ENCODE results near the gene SRSF6. TPM values are rescaled to one million over a fixed set of nuclear protein-coding genes. Genes with fewer than 3 reads are reported as not detected.

The SRSF6 gene
- polyA plus RNA-seq, 2 donors, result 68.9 to 106 TPM

DNA sequence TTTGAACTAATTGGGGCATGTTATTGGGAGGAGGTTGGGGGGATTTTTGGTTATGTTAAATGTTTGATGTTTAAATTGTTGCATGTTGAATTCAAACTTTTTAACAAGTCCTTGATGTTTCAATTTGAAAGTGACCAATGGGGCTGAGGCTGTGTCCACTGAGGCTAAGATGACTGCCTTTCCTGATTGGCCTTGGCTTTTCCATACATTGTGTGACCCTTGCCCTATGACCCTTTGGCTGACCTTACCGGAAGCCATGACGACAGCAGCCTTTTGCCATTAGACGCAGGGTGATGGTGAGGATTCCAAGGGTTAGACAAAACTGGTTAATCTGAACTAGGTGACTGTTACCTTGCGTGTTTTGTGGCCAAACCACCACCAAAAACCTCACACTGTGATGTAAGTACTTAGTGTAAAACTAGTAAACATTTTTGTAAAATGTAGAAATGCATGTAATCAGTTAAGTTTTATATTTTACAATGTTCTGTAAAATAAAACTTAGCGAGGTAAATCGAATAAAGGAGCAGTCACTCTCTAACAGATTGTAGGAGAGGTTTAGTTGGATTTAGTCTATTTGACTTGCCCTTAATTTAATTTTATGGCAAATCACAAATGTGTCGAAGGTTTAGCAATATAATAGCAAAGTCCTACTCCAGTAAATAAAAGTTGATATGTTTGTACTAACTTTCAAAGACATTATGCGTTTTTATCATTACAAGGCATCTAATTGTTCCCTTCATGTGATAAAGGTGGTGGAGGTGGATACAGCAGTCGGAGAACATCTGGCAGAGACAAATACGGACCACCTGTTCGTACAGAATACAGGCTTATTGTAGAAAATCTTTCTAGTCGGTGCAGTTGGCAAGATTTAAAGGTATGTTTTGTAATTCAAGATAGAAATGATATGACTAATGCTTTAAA lies 1.6 kb downstream of the SRSF6 start:
- peaks cover 0 to 3% of the 10 kb centered on the region in 2 donors for H3K4me1 ChIP-seq (ENCODE audit: control insufficient read depth in 2 of 2, insufficient read depth in 2 of 2, low read length in 1 of 2)
- H3K9me3 ChIP-seq (ENCODE audit: control insufficient read depth in 2 of 2, insufficient read depth in 1 of 2, low read depth in 1 of 2, low read length in 1 of 2), result peaks cover 0 to 4% of the 10 kb centered on the region in 2 donors
- H3K36me3 ChIP-seq (ENCODE audit: control insufficient read depth in 2 of 2, insufficient read depth in 2 of 2, low read length in 1 of 2), result peaks cover 0 to 15% of the 10 kb centered on the region in 2 donors
- WGBS, 2 donors, result 51 to 53% methylated on average over 12 of the region's 12 CpGs
- peak overlapping the region; percentile 20 to 67 for H3K4me3 ChIP-seq (ENCODE audit: low read depth in 1 of 2, low read length in 2 of 2)
- H3K27ac ChIP-seq (ENCODE audit: low read depth in 2 of 2, low read length in 1 of 2), result peak overlapping the region in 1 of 2 donors; percentile 24
- no peaks in the 10 kb centered on the region for H3K27me3 ChIP-seq (ENCODE audit: control insufficient read depth in 1 of 2, insufficient read depth in 2 of 2, low read length in 2 of 2)

DNA sequence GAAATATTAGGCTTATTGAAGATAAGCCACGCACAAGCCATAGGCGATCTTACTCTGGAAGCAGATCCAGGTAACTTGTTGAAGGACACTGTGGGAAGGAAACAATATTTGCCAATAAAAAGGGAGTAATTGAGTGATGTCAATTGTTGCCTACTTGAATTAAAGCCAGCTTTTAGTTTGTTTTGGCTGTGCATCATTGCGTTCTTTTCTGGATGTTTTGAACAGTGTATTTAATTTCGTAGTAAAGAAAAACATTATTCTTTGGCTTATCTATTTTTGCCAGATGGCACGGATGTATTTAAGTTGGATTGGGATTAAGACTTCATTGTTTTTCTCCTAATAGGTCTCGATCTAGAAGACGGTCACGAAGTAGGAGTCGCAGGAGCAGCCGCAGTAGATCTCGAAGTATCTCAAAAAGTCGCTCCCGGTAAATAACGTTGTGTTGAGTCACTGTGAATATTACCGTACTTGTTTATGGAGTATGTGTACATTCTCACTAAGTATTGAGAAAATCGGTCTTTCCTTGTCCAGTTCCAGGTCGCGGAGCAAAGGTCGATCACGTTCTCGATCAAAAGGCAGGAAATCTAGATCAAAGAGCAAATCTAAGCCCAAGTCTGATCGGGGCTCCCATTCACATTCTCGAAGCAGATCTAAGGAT lies 2.6 kb downstream of the SRSF6 start:
- Histone ChIP-seq H3K4me3 (ENCODE audit: low read depth in 1 of 2, low read length in 2 of 2) (peak overlapping the region in 1 of 2 donors; percentile 3), H3K9me3 (ENCODE audit: control insufficient read depth in 2 of 2, insufficient read depth in 1 of 2, low read depth in 1 of 2, low read length in 1 of 2) (peaks cover 0 to 4% of the 10 kb centered on the region in 2 donors), H3K36me3 (ENCODE audit: control insufficient read depth in 2 of 2, insufficient read depth in 2 of 2, low read length in 1 of 2) (peaks cover 0 to 17% of the 10 kb centered on the region in 2 donors), H3K27ac (ENCODE audit: low read depth in 2 of 2, low read length in 1 of 2) (no peak overlapping the region), H3K27me3 (ENCODE audit: control insufficient read depth in 1 of 2, insufficient read depth in 2 of 2, low read length in 2 of 2) (no peaks in the 10 kb centered on the region), H3K4me1 (ENCODE audit: control insufficient read depth in 2 of 2, insufficient read depth in 2 of 2, low read length in 1 of 2) (peaks cover 0 to 3% of the 10 kb centered on the region in 2 donors)
- 88% methylated on average over 23 of the region's 23 CpGs for WGBS, 2 donors

DNA sequence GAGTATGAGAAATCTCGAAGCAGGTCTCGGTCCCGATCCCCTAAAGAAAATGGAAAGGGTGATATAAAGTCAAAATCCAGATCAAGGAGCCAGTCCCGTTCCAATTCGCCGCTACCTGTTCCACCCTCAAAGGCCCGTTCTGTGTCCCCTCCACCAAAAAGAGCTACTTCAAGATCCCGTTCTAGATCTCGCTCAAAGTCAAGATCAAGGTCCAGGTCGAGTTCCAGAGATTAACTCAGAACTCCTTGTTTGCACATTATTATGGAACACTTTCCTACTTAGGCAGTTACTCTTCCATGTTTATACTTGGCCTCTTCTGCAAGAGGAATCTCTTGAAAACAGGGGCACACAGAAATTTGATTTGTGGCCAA lies 3.1 kb downstream of the SRSF6 start:
- Histone ChIP-seq H3K36me3 (ENCODE audit: control insufficient read depth in 2 of 2, insufficient read depth in 2 of 2, low read length in 1 of 2) (peaks cover 2 to 22% of the 10 kb centered on the region in 2 donors), H3K4me1 (ENCODE audit: control insufficient read depth in 2 of 2, insufficient read depth in 2 of 2, low read length in 1 of 2) (peaks cover 0 to 3% of the 10 kb centered on the region in 2 donors), H3K9me3 (ENCODE audit: control insufficient read depth in 2 of 2, insufficient read depth in 1 of 2, low read depth in 1 of 2, low read length in 1 of 2) (peaks cover 0 to 4% of the 10 kb centered on the region in 2 donors), H3K27ac (ENCODE audit: low read depth in 2 of 2, low read length in 1 of 2) (no peak overlapping the region), H3K27me3 (ENCODE audit: control insufficient read depth in 1 of 2, insufficient read depth in 2 of 2, low read length in 2 of 2) (no peaks in the 10 kb centered on the region), H3K4me3 (ENCODE audit: low read depth in 1 of 2, low read length in 2 of 2) (no peak overlapping the region)
- WGBS, 2 donors, result 88 to 92% methylated on average over 10 of the region's 10 CpGs

DNA sequence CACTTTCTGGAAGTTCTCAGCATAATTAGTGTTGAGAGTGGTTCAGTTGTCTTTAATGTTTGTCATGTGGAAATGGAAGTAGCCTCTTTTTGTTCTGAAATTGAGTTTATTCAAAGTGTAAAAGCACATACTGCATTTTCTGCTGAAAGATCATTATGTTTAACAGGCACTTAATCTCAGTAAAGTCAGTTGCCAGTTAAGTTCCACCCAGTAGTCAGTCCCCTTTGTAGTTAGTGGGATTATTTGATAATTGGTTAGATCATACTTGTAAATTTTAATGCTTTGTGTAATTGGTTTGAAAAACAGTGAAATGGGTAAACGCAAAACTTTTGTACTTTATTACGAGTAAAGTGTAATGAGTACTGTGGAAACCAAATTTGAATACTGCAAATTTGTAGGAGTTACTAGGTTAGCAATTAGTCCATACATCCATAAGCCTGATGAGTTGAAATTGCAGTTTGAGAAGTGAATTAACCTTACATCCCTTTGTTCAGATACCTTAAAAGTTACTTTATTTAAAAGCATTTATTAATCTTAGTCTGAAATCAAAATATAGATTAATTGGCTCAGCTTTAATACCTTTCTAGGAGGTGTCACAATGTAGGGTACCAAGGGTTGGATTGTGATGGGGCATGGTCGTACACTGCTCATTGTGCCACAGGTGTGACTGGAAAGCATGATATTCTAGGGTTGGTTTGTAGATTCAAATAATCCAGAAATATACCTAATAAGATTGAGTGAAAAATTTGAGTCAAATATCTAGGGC lies 4.4 kb downstream of the SRSF6 start:
- H3K36me3 ChIP-seq (ENCODE audit: control insufficient read depth in 2 of 2, insufficient read depth in 2 of 2, low read length in 1 of 2), result peaks cover 2 to 27% of the 10 kb centered on the region in 2 donors
- H3K27ac ChIP-seq (ENCODE audit: low read depth in 2 of 2, low read length in 1 of 2), result no peak overlapping the region
- 87 to 88% methylated on average over 3 of the region's 3 CpGs for WGBS, 2 donors
- no peaks in the 10 kb centered on the region for H3K27me3 ChIP-seq (ENCODE audit: control insufficient read depth in 1 of 2, insufficient read depth in 2 of 2, low read length in 2 of 2)
- peaks cover 0 to 4% of the 10 kb centered on the region in 2 donors for H3K9me3 ChIP-seq (ENCODE audit: control insufficient read depth in 2 of 2, insufficient read depth in 1 of 2, low read depth in 1 of 2, low read length in 1 of 2)
- no peak overlapping the region for H3K4me3 ChIP-seq (ENCODE audit: low read depth in 1 of 2, low read length in 2 of 2)
- peaks cover 0 to 3% of the 10 kb centered on the region in 2 donors for H3K4me1 ChIP-seq (ENCODE audit: control insufficient read depth in 2 of 2, insufficient read depth in 2 of 2, low read length in 1 of 2)

DNA sequence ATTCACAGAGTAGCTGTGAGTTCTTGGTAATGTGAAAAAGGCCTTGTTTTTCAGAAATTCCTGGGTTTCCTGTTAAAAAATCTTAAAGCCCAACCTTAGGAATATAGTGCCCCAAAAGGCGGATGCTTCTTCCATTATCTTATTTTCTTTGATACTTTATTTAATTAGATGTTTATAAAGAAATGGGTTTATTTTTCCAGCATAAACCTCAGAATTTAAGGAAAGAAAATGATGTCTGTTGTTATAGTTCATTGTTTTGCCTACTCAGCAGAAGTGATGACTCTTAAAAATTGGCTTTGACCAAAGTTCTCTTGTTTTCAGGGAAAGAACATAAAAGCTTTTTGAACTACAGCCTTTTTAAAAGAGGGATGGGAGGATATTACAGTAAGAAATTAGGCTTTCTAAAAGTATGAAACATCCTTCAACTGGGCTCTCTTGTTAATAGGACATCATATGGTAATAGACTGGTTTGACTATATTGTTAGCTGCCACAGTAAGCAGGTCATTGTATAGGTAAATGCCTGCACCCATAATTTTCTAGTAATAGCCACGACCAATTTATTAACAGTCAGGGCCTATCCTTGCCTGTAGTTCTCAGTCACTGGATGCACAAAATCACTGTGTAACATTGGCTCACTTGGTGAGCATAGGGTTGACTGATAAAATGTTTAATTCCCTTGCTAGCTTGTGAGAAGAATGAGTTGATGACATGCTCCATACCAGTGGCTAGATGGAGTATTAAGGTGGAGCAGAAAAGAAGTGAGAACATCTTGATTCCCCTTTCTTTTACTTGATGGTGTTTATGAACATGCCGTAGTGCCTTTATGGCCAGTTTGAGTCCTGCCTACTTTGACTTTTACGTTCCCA lies 5.2 kb downstream of the SRSF6 start:
- Histone ChIP-seq H3K27me3 (ENCODE audit: control insufficient read depth in 1 of 2, insufficient read depth in 2 of 2, low read length in 2 of 2) (no peaks in the 10 kb centered on the region), H3K36me3 (ENCODE audit: control insufficient read depth in 2 of 2, insufficient read depth in 2 of 2, low read length in 1 of 2) (peaks cover 2 to 28% of the 10 kb centered on the region in 2 donors), H3K4me3 (ENCODE audit: low read depth in 1 of 2, low read length in 2 of 2) (no peak overlapping the region), H3K9me3 (ENCODE audit: control insufficient read depth in 2 of 2, insufficient read depth in 1 of 2, low read depth in 1 of 2, low read length in 1 of 2) (peaks cover 0 to under 1% of the 10 kb centered on the region in 2 donors), H3K27ac (ENCODE audit: low read depth in 2 of 2, low read length in 1 of 2) (no peak overlapping the region), H3K4me1 (ENCODE audit: control insufficient read depth in 2 of 2, insufficient read depth in 2 of 2, low read length in 1 of 2) (peaks cover 0 to 3% of the 10 kb centered on the region in 2 donors)
- 89 to 93% methylated on average over 4 of the region's 4 CpGs for WGBS, 2 donors

DNA sequence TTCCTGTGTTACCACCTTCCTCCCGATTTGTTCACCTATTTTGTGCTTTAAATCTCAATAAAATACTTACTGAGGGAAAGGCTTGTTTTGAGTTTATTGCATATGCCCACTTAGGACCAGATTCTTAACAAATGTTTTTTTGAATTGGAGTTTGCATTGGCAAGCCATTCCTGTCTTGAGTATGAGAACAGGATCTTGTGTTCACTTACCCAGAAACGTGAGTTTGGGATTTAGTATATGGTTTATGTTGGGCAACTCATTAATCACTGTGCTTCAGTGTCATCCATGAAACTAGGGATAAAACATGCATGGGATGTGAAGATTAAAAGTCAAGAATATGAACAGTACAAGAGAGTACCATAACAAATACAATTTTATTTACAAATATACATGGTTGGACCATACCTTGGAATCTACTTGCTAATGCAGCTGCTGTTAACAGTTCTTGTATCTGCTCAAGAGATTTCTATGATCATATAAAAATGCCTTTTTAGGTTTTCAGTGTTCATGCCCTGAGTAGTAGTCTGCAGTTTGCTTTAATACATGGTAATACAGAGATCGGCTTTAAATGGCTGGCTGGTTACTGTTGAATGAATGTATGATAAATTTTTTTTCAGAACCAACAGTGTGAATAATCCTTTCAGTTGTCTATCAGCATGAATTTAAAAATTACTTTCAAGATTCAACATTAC lies 6.0 kb downstream of the SRSF6 start:
- Histone ChIP-seq H3K4me1 (ENCODE audit: control insufficient read depth in 2 of 2, insufficient read depth in 2 of 2, low read length in 1 of 2) (peaks cover 0 to 3% of the 10 kb centered on the region in 2 donors), H3K36me3 (ENCODE audit: control insufficient read depth in 2 of 2, insufficient read depth in 2 of 2, low read length in 1 of 2) (peaks cover 2 to 28% of the 10 kb centered on the region in 2 donors)
- WGBS, 2 donors, result 70 to 74% methylated on average over 3 of the region's 3 CpGs

DNA sequence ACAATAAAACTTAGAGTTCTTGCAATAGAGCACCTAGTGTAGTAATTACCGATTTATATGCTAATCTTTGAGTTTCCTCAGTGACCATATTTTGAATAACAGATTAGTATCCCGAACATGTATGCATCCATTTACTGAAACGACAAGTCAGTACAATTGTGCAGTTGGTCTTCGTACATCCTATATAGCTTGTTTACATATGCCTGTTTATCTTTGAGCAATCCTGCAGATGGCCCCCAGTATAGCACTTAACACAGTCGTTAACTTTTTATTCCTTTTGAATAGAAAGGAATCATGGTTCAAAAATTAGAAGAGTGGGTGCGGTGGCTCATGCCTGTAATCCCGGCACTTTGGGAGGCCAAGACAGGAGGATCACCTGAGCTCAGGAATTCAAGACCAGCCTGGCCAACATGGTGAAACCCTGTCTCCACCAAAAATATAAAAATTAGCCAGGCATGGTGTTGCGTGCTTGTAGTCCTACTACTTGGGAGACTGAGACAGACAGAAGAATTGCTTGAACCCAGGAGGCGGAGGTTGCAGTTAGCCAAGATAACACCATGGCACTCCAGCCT lies 6.6 kb downstream of the SRSF6 start:
- Histone ChIP-seq H3K36me3 (ENCODE audit: control insufficient read depth in 2 of 2, insufficient read depth in 2 of 2, low read length in 1 of 2) (peaks cover 2 to 30% of the 10 kb centered on the region in 2 donors), H3K4me1 (ENCODE audit: control insufficient read depth in 2 of 2, insufficient read depth in 2 of 2, low read length in 1 of 2) (no peaks in the 10 kb centered on the region)

More for the DNA sequence above, 6.0 kb downstream of the SRSF6 start:
- H3K27ac ChIP-seq (ENCODE audit: low read depth in 2 of 2, low read length in 1 of 2), result no peak overlapping the region
- H3K27me3 ChIP-seq (ENCODE audit: control insufficient read depth in 1 of 2, insufficient read depth in 2 of 2, low read length in 2 of 2), result no peaks in the 10 kb centered on the region
- H3K9me3 ChIP-seq (ENCODE audit: control insufficient read depth in 2 of 2, insufficient read depth in 1 of 2, low read depth in 1 of 2, low read length in 1 of 2), result no peaks in the 10 kb centered on the region
- no peak overlapping the region for H3K4me3 ChIP-seq (ENCODE audit: low read depth in 1 of 2, low read length in 2 of 2)

DNA sequence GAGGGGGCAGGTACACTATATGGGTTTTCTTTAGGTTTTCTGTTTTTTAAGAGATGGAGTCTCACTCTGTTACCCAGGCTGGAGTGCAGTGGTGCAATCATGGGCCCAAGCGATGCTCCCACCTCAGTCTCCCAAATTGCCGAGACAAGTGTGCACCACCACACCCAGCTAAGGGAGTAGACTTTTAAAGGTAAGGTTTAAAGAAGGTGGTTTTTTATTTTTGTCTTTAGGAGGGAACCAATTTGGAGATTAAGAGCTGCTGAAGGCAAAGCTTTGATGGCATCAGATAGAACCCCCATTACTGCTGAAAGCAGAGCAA lies 7.9 kb downstream of the SRSF6 start:
- peaks cover 2 to 28% of the 10 kb centered on the region in 2 donors for H3K36me3 ChIP-seq (ENCODE audit: control insufficient read depth in 2 of 2, insufficient read depth in 2 of 2, low read length in 1 of 2)
- H3K9me3 ChIP-seq (ENCODE audit: control insufficient read depth in 2 of 2, insufficient read depth in 1 of 2, low read depth in 1 of 2, low read length in 1 of 2), result no peaks in the 10 kb centered on the region
- H3K4me3 ChIP-seq (ENCODE audit: low read depth in 1 of 2, low read length in 2 of 2), result no peak overlapping the region
- no peak overlapping the region for H3K27ac ChIP-seq (ENCODE audit: low read depth in 2 of 2, low read length in 1 of 2)
- H3K4me1 ChIP-seq (ENCODE audit: control insufficient read depth in 2 of 2, insufficient read depth in 2 of 2, low read length in 1 of 2), result no peaks in the 10 kb centered on the region
- 97 to 99% methylated on average over 2 of the region's 2 CpGs for WGBS, 2 donors
- no peaks in the 10 kb centered on the region for H3K27me3 ChIP-seq (ENCODE audit: control insufficient read depth in 1 of 2, insufficient read depth in 2 of 2, low read length in 2 of 2)

More for the DNA sequence above, 6.6 kb downstream of the SRSF6 start:
- 91% methylated on average over 9 of the region's 9 CpGs for WGBS, 2 donors
- Histone ChIP-seq H3K4me3 (ENCODE audit: low read depth in 1 of 2, low read length in 2 of 2) (no peak overlapping the region), H3K9me3 (ENCODE audit: control insufficient read depth in 2 of 2, insufficient read depth in 1 of 2, low read depth in 1 of 2, low read length in 1 of 2) (no peaks in the 10 kb centered on the region), H3K27ac (ENCODE audit: low read depth in 2 of 2, low read length in 1 of 2) (no peak overlapping the region), H3K27me3 (ENCODE audit: control insufficient read depth in 1 of 2, insufficient read depth in 2 of 2, low read length in 2 of 2) (no peaks in the 10 kb centered on the region)

Data from esophagus (tissue), 2 donors.